Measurements from ENCODE around the gene CCDC157. TPM values are rescaled to one million over a fixed set of nuclear protein-coding genes. Genes with fewer than 3 reads are reported as not detected.

The CCDC157 gene
- 0.45 and 0.58 TPM in 2 replicates for total RNA-seq (2014; rRNA removed; shearing (Covaris generic))
- 1.8 and 4.2 TPM in 2 replicates for polyA plus RNA-seq (2014; cell fraction: nucleus; rRNA removed)

DNA sequence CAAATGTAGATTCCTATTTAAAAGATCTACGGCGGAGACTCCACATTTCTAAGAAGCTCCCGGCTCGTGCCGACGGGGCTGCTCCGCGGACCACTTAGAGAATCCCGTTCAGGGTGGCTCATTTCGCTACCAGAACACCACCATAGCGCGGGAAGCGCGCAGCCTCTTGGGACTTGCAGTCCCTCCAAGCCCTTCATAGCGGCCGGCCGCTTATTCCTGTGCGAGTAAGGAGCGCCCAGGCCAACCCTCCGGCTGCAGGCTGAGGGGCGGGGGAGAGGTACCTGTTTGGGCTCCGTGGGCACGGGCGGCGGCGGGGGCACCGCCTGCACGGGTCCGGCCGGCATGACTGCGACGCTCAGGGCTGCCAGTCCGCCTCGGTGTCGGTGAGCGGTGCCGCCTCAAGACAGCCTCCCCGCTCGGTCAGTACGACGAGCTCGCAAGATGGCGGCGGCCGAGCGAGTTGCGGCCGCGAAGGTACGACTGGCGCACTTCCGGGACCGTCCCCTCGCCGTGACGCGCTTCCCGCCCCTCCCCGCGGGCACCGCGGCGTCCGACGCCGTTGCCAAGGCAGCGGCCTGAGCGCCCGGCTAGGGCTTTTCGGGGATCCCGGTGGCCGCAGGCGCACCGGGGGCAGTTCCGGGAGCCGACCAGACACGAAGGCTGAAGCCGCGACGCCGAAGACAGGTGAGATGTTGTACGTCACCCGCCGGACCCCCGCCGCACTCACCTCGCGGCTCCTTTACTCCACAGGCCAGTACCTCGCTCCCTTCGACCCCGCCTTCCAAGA is at the start of gene CCDC157, which contains the start of gene SF3A1:
Gene CCDC157 (plus strand): TSS at position 559 of the 787 bp plus-strand sequence. CDS start 8,994 bp downstream, outside the sequence.
Gene SF3A1 (minus strand): TSS at position 446 of the 787 bp plus-strand sequence. CDS start 102 bp downstream, at position 344.
- peak; percentile 71 for DNase-seq (ENCODE audit: extremely low read depth, low read depth)

- DNase-seq (ENCODE audit: extremely low read depth, low read depth): no peak
These were observed 49.7 kb upstream of the CCDC157 start for GRCh38 chr22:30307041-30307574.

DNA sequence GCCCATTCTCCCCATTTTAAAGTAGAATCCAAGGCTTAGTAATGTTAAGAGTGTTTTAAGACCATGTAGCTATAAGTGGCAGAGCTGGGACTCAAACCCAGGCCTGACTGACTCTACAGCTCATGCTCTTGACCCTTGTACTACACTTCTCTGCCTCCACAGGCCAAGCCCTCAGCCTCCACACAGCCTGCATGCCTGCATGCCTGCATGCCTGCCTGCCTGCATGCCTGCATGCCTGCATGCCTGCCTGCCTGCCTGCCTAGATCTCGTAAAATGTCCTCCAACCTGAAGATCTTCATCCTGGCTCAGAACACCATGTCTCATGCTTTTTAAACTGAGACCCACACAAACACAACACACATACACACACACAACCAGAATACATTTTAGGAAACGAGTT is 48.7 kb upstream of the CCDC157 start:
- no peak for DNase-seq (ENCODE audit: extremely low read depth, low read depth)

- DNase-seq (ENCODE audit: extremely low read depth, low read depth): no peak
These were observed 48.1 kb upstream of the CCDC157 start for GRCh38 chr22:30308518-30309230.

DNA sequence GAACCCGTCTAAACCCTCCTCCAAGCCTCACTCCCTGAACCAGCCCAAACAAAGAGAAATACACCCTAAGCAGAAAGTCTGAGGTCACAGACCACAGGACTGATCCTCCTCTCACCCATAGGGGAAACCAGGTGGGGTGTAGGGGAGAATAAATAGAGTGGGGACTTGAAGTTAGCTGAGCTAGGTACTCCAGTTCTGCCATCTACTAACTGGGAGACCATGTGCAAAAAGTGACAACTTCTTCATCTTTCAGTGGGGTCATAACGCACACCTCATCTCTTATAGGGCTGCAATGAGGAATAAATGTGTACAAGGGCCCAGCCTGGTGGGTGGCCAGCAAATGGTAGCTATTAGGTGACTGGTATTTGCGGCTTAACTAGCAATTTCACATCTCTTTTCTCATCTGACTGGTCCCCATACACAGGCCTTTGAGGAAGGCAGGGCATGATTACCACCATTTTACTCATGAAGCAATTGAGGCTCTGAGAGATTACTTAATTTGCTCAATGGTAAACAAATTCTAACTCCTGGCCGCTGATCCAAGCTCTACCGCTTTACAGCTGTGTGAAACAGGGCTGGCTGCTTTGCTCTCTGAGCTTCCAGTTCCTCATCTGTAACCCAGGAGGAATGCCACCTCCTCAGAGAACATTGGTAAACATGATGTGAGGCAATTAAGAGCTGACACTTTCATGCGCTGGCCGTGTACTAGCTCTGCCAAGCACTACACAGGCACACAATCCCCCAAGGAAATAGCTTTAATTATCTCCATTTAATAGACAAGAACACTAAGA is 46.7 kb upstream of the CCDC157 start:
- DNase-seq (ENCODE audit: extremely low read depth, low read depth): no peak

DNA sequence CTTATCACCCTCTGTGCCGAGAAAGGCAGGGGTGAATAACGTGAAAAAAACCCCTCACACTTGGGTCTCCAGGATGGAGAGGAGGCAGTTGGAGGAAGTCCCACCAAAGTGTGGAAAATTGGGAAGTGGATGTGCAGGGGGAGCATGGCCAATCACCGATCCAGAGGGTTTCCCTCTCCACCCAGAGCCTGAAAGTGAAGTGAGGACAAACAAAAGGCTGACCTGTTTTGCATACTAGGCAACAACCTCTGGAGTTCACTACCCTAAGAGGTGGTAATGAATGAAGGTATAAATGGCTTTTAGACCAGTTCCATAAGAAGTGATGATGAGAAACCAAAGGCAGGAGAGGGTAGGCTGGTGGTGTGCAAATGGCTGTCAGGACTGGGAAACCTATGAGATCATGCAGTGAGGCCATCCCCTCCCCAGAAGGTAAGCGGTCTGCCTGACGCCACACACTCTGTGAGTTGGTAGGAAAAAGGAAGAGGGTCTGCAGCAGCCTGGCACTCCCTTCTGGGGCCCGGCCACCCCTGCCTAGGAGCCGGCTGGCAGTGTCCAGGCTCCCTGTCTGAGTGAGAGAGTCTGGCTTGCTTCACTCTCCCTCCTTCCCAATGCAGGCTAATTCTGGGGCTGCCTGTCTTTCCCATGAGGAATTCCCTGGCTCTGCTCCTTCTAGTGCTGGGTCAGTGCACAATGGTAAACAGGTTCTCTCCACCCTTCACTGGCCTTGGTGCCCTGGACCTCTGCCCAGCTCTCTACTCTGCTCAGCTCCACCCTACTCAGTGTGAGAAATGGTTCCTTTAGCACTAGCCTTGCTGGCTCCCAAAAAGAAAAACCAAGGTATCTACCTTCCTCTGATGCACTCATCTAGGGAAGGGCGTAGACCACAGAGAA is 45.7 kb upstream of the CCDC157 start:
- no peak for DNase-seq (ENCODE audit: extremely low read depth, low read depth)

DNA sequence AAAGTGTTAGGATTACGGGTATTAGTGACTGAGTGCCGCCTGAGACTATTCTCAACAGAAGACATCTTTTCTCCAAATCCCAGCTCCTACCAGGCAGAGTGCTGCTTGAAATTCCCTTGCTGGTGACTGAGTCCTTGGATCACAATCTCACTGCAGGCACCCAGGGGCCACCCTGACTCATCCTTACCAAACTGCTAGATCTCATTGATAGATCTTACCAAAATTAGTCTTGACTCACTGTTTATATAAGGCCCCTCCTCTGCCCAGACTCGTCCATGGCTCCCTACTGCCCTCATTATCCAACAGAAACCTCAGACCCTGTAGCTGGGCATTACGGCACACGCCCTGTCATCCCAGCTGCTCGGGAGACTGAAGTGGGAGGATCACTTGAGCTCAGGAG is 44.8 kb upstream of the CCDC157 start:
- DNase-seq (ENCODE audit: extremely low read depth, low read depth): no peak

GRCh38 chr22:30313527-30314363 is 43.1 kb upstream of the CCDC157 start:
- no peak for DNase-seq (ENCODE audit: extremely low read depth, low read depth)

GRCh38 chr22:30314915-30315314 is 41.9 kb upstream of the CCDC157 start:
- DNase-seq (ENCODE audit: extremely low read depth, low read depth): no peak

DNA sequence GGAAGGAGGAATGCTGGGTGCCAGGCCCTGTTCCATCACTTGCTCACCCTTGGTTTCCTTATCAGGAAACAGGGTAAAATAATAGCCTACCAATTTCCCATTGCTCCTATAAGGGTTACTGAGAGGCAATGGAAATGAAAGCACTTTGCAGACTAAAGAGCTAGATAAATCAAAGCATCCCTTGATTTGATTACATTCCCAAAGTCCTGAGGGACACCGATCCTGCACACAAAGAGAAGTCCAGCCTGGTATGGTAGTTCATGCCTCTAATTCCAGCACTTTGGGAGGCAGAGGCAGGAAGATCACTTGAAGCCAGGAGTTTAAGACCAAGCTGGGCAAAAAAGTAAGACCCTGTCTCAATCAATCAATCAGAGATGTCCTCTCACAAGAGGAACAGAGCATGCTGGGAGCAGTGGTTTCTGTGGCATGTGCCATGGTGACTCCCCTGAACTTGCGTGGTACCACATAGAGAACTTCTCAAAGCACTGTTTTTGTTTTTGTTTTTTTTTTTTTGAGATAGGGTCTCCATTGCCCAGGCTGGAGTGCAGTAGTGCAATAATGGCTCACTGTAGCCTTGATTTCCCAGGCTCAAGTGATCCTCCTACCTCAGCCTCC is 40.7 kb upstream of the CCDC157 start:
- no peak for DNase-seq (ENCODE audit: extremely low read depth, low read depth)

- no peak for DNase-seq (ENCODE audit: extremely low read depth, low read depth)
These were observed 39.0 kb upstream of the CCDC157 start for GRCh38 chr22:30317778-30318177.

- no peak for DNase-seq (ENCODE audit: extremely low read depth, low read depth)
These were observed 37.9 kb upstream of the CCDC157 start for GRCh38 chr22:30318799-30319419.

- no peak for DNase-seq (ENCODE audit: extremely low read depth, low read depth)
These were observed 36.7 kb upstream of the CCDC157 start for GRCh38 chr22:30320021-30320556.

GRCh38 chr22:30321461-30321860 is 35.3 kb upstream of the CCDC157 start:
- no peak for DNase-seq (ENCODE audit: extremely low read depth, low read depth)

DNA sequence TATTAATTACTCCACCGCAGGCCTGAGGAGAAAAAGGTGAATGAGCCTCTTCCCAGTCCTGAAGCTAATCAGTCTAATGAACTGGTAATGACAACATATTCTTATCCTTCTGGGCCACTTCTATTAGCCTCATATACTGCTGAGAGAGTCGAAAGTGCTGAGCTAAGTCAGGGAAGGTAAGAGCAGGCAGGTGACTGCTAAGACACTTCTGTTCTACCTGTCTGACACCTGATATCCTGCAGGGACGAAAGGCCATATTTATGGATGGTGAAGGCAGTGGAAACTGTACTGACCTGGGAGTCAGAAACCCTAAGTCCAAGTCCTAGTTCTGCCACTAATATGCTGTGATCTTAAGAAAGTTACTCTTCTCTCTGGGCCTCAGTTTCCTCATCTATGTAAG is 33.6 kb upstream of the CCDC157 start:
- no peak for DNase-seq (ENCODE audit: extremely low read depth, low read depth)

DNA sequence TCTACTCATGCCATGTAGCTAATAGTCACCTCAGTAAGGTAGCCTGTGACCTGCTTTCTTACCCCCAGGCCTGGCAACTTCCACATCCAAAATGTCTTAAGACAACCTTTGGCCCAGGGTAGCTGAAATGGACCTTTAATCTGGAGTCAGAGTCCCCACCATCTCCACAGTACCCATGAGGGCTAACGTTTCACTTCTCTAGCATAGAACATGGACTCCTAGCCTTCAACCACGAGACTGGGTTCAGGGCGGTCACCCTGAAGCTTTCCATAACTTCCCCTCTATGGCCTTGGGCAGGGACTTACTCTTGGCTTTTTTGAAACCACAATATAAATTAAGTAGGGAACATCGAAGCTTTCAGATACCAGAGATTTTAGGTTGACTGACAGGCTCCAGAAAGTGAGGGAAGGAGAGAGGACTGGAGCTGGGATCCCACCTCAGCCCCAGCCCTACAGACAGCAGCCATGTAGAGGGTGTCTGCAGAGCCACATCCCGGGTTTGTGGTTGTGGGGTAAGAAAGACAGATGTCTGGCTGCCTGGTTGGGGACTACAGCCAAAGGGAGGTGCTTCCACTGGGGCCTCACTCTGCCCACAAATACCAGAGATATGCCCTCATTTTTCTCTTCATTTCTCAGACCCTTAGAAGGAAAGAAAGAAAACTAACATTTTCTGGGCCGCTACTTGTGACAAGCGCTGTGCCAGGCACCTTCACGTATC is 32.6 kb upstream of the CCDC157 start:
- no peak for DNase-seq (ENCODE audit: extremely low read depth, low read depth)

Measured in NCI-H460 (cell line).